GM18499 (cell line): ENCODE results near the gene IFNLR1.

Source experiments
- ATAC-seq: cut with Tn5 transposase; IDR thresholded peaks from one replicate; pipeline ENCODE4 v1.9.1; 2021; ENCODE audit warnings: moderate number of reproducible peaks; ENCODE audit not compliant: insufficient read depth, unreplicated experiment

Gene IFNLR1

GRCh38 chr1:24152631-24153494, 34.2 kb downstream of the IFNLR1 start:
- ATAC-seq = no peak

- no peak for ATAC-seq
Measured at GRCh38 chr1:24151175-24151533, 35.9 kb downstream of the IFNLR1 start.

GRCh38 chr1:24150234-24151174, 36.6 kb downstream of the IFNLR1 start:
- no peak for ATAC-seq

- no peak for ATAC-seq
Measured at GRCh38 chr1:24149866-24150233, 37.2 kb downstream of the IFNLR1 start.

GRCh38 chr1:24147816-24148215, 39.3 kb downstream of the IFNLR1 start:
- no peak for ATAC-seq

- no peak for ATAC-seq
Measured at GRCh38 chr1:24147194-24147593, 39.9 kb downstream of the IFNLR1 start.

GRCh38 chr1:24142546-24143534, 44.2 kb downstream of the IFNLR1 start, which contains the start of gene IL22RA1:
IL22RA1 (minus strand) TSS chr1:24143140; CDS start chr1:24143082, 58 bp downstream.
- no peak for ATAC-seq

- ATAC-seq = no peak
Measured at GRCh38 chr1:24141311-24141997, 45.6 kb downstream of the IFNLR1 start.

- ATAC-seq = no peak
Measured at GRCh38 chr1:24140741-24141181, 46.3 kb downstream of the IFNLR1 start.

GRCh38 chr1:24139841-24140425, 47.2 kb downstream of the IFNLR1 start:
- no peak for ATAC-seq

GRCh38 chr1:24139222-24139489, 47.9 kb downstream of the IFNLR1 start:
- ATAC-seq = no peak

- ATAC-seq = no peak
Measured at GRCh38 chr1:24138476-24139221, 48.4 kb downstream of the IFNLR1 start.

- no peak for ATAC-seq
Measured at GRCh38 chr1:24136956-24137539, 50.0 kb downstream of the IFNLR1 start.

GRCh38 chr1:24134376-24134775, 52.7 kb downstream of the IFNLR1 start:
- ATAC-seq = no peak

- ATAC-seq = no peak
Measured at GRCh38 chr1:24133819-24134218, 53.3 kb downstream of the IFNLR1 start.

- no peak for ATAC-seq
Measured at GRCh38 chr1:24130385-24130784, 56.7 kb downstream of the IFNLR1 start.

- no peak for ATAC-seq
Measured at GRCh38 chr1:24127801-24128363, 59.2 kb downstream of the IFNLR1 start.
